PFSK-1 (cell line): Measurements from ENCODE around the gene CTU1.

Experiments
- POLR2AphosphoS5 ChIP-seq: IDR thresholded peaks from 2 replicates; pipeline ENCODE4 v1.6.1; 2012; ENCODE audit warnings: low read depth, mild to moderate bottlenecking, control low read depth, low read length, moderate library complexity
- REST ChIP-seq, 2 experiments: IDR thresholded peaks; 2 replicates each; pipeline versions ENCODE4 v1.6.1 to v1.8.0; 2011 to 2012; ENCODE audit warnings: low read depth in 2 of 2, low read length in 2 of 2, control low read depth in 1 of 2, inconsistent platforms in 1 of 2, mild to moderate bottlenecking in 1 of 2, moderate library complexity in 1 of 2; ENCODE audit not compliant: insufficient read depth in 1 of 2
- SIN3A ChIP-seq: IDR thresholded peaks from 2 replicates; pipeline ENCODE4 v1.6.1; 2012; ENCODE audit warnings: mild to moderate bottlenecking, low read length, moderate library complexity, borderline replicate concordance; ENCODE audit not compliant: insufficient read depth

GRCh38 chr19:51097166-51097738, 11.0 kb downstream of the CTU1 start:
- TF ChIP-seq POLR2AphosphoS5 (no peak), REST (IDR thresholded peaks at IDR 0.05; ENCODE audit: insufficient read depth in 1 of 2, low read depth in 2 of 2, low read length in 2 of 2) (no peak), SIN3A (no peak)
